ENCODE data around the gene CAVIN3.

CAVIN3 gene

GRCh38 chr11:6320411-6321155, at the start of gene CAVIN3:
Gene CAVIN3 (minus strand): TSS chr11:6320501. CDS start chr11:6320476, 25 bp downstream.
- DNase-seq, result peak; percentile 88 to 92

DNA sequence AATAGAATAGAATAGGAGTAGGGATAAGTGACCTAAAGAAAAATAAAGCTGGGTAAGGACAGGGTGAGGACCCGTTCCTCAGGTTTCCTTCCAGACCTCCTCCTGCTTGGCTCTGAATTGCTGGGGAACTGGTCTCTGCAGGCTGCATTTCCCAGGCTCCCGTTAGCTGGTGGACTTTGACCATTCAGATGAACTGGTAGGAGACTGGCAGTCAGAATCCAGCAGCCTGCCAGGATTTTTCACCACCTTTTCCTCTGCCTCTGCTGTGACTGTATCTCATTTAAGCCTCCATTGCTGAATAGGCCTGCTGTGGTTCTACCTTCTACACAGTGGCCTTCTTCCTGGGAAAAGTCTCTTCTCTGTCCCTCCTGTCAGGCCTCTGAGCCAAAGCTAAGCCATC, 45.4 kb upstream of the CAVIN3 start:
- DNase-seq, result no peak

GRCh38 chr11:6362873-6363678, 42.8 kb upstream of the CAVIN3 start:
- DNase-seq, result peak; percentile 80 to 83

GRCh38 chr11:6362185-6362872, 42.0 kb upstream of the CAVIN3 start:
- no peak for DNase-seq

- no peak for DNase-seq
Observed at GRCh38 chr11:6360183-6360582, 39.9 kb upstream of the CAVIN3 start.

- DNase-seq, result peak; percentile 61 to 68
Observed at GRCh38 chr11:6357222-6357621, 36.9 kb upstream of the CAVIN3 start.

DNA sequence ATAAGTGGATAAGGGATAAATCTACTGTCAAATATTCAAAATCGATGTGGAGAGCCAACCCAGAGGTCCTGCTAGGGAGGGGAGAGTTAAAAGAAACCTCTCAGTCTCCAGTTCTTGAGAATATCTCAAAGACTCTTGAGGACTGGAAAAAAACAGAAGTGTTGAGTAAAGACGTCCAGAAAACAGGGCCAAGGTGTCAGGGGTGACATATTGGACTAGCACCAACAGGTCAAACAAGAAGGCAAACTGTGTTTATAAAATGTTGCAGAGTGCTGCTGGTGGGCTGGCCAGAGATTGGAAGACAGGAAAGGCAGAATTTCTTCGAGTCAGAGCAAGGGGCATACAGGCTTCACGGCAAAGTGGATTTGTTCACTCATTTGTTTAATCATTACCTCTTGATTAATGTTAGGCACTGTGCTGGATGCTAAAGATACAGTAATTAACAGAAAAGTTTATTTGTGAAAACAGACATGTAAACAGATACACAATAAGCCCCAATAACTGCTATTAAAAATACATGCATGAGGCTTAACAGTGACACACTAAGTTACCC, 36.3 kb upstream of the CAVIN3 start:
- DNase-seq, result no peak

- no peak for DNase-seq
Observed at GRCh38 chr11:6354651-6355485, 34.6 kb upstream of the CAVIN3 start.

- DNase-seq, result peak; percentile 60 to 68
Observed at GRCh38 chr11:6353367-6353987, 33.2 kb upstream of the CAVIN3 start.

- DNase-seq, result peak; percentile 37 to 56
Observed at GRCh38 chr11:6351782-6352382, 31.6 kb upstream of the CAVIN3 start.

GRCh38 chr11:6350486-6350885, 30.2 kb upstream of the CAVIN3 start:
- no peak for DNase-seq

- DNase-seq, result no peak
Observed at GRCh38 chr11:6350043-6350442, 29.7 kb upstream of the CAVIN3 start.

GRCh38 chr11:6345366-6345765, 25.1 kb upstream of the CAVIN3 start:
- DNase-seq, result no peak

DNA sequence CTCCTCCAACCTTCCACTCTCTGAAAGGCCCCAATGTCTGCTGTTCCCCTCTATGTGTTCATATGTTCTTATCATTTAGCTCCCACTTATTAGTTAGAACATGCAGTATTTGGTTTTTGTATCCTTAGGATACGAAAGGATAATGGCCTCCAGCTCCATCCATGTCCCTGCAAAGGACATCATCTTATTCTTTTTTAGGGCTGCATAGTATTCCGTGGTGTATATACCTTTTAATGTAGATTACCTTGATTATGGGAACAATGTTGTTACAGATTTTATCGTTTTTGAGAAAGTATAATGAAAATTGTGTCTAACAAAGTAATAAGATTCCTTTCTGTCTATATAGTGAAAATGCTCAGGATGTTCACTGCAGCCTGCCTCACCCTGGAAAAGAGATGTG, 16.0 kb upstream of the CAVIN3 start:
- no peak for DNase-seq

GRCh38 chr11:6334806-6335205, 14.5 kb upstream of the CAVIN3 start:
- no peak for DNase-seq

DNA sequence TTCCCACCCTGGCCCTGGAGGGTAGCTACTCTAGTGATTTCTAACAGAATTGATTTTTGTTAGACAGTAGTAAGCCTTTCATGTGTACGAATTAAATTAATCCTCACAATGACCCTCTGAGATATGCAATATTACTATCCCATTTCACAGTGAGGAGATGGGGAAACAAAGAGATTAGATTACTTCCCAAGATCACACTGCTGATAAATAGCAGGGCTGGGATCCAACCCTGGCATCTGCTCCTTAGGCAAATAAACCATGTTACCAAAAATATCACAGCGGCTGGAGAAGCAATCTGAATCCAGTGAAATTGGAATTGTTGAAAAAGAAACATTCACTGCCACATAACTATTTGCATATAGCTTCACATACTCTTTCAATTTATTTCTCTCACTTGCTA, 12.8 kb upstream of the CAVIN3 start:
- no peak for DNase-seq

DNA sequence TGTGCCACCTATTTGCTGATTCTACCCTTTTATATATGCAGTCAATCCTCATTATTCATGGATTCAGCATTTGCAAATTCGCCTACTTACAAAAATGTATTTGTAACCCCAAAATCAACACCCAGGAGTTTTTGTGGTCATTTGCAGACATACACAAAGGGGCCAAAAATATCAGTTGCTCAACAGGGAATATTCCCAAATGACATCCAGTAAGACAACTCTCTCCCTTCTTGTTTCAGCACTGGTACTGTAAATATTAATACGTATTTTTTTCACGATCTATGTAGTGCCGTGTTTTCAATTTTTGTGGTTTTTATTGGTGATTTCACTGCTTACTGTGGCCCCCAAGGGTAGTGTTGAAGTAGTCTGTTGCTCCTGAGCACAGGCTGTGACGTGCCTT, 11.8 kb upstream of the CAVIN3 start:
- DNase-seq, result no peak

DNA sequence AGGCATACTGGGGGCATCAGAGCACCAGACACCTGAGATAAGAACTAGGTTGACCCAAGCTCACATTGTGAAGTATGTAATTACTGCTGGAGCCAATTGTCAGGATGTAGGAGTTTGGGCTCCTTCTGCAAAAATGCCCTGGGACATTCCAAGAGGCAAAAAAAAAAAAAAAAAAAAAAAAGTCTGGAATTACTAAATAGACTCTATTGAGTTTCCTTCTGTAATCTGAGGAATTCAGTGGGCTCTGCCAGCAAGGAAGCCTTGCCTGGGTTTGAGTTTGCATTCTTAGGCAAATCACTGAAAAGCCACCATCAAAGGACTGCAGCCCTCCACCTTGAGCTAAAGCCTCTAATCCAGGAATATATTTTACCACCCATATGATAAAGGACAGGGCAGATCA, 8.0 kb upstream of the CAVIN3 start:
- DNase-seq, result no peak

DNA sequence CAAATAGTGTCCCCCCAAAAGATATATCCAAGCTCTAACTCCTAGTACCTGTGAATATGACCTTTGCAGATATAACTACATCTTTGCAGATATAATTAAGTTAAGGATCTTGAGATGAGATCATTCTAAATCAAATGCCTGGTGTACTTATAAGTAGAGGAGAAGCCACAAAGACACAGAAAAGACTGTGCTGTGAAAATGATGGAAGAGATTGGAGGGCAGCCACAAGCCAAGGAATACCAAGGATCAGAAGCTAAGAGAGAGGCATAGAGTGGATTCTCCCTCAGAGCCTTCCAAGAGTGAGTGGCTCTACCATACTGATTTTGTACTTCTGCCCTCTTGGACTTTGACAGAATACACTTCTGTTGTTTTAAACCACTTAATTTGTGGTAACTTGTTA, 7.5 kb upstream of the CAVIN3 start:
- no peak for DNase-seq

- no peak for DNase-seq
Observed at GRCh38 chr11:6326985-6327384, 6.7 kb upstream of the CAVIN3 start.

DNA sequence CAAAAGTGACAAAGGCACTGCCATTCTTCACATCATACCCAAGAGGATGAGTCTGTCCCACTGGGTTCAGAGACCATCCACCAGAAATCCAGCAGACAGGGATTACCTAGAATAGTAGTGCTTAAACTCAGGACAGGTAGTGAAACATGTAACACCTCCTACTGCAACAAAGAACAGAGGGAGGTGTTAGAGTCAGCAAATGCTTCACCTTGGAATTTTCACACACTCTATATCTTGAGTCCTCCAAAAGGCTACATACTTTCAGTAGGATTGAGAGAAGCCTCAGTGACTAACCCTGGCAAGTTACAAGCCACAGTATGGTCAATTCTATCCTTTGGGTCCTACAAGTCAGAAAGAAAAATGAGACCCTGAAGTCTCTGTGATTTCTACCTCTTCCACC, 6.0 kb upstream of the CAVIN3 start:
- no peak for DNase-seq
